Transverse colon (tissue), 4 donors: ENCODE measurements around the gene ANGEL1. TPM values are rescaled to one million over a fixed set of nuclear protein-coding genes. Genes with fewer than 3 reads are reported as not detected.

ENCODE experiments used
- DNase-seq: peaks from one replicate; pipeline ENCODE4 v3.0.0-alpha.2; 2019
- H3K27ac ChIP-seq, 4 donors: fragments of 200-600 bp; sonication (generic); 2 replicates each; pipeline ENCODE4 v1.5.1; 2016 to 2018; ENCODE audit warnings: inconsistent platforms in 4 of 4
- H3K27me3 ChIP-seq: fragments of 200-600 bp; sonication (generic); 2 replicates; pipeline ENCODE4 v1.5.1; 2017; ENCODE audit warnings: inconsistent platforms
- H3K36me3 ChIP-seq, 4 donors: fragments of 200-600 bp; sonication (generic); 2 replicates each; pipeline ENCODE4 v1.5.1; 2017 to 2019; ENCODE audit warnings: inconsistent platforms in 4 of 4
- H3K4me1 ChIP-seq, 4 donors: fragments of 200-600 bp; sonication (generic); 2 replicates each; pipeline ENCODE4 v1.5.1; 2017 to 2020; ENCODE audit warnings: inconsistent platforms in 4 of 4
- H3K4me3 ChIP-seq, 4 donors: fragments of 200-600 bp; sonication (generic); 1 replicate in 1 of 4; 2 replicates in 3 of 4; pipeline versions ENCODE4 v1.5.1 to v1.6.1; 2017 to 2019; ENCODE audit warnings: inconsistent platforms in 4 of 4
- H3K9me3 ChIP-seq, 2 donors: fragments of 200-600 bp; sonication (generic); 2 replicates each; pipeline ENCODE4 v1.5.1; 2017 to 2019; ENCODE audit warnings: inconsistent platforms in 2 of 2
- CTCF ChIP-seq, 5 experiments: fragments of 200-600 bp in 3 of 5; fragments of 450-650 bp in 2 of 5; sonication (generic) in 3 of 5; IDR thresholded peaks; 1 replicate in 2 of 5; 2 replicates in 3 of 5; pipeline ENCODE4 v1.5.1; 2016 to 2017; ENCODE audit warnings: antibody characterized with exemption in 5 of 5, inconsistent platforms in 3 of 5, mild to moderate bottlenecking in 2 of 5, moderate library complexity in 1 of 5
- EP300 ChIP-seq: sonication (generic); formaldehyde crosslinking; IDR thresholded peaks from one replicate; pipeline ENCODE4 v1.6.1; 2017; ENCODE audit warnings: antibody characterized with exemption, low read depth
- POLR2A ChIP-seq: fragments of 450-650 bp; IDR thresholded peaks from one replicate; pipeline ENCODE4 v1.6.1; 2016; ENCODE audit warnings: antibody characterized with exemption, mild to moderate bottlenecking, moderate library complexity
- POLR2AphosphoS5 ChIP-seq, 3 donors: sonication (generic); formaldehyde crosslinking; IDR thresholded peaks; one replicate each; pipeline ENCODE4 v1.6.1; 2016; ENCODE audit warnings: antibody characterized with exemption in 3 of 3
- WGBS, 2 donors: methylation state at CpG; one replicate each; pipeline ENCODE4 v1.1.5; 2018; ENCODE audit warnings: low coverage in 1 of 2; 5-methylcytosine and 5-hydroxymethylcytosine counted together
- in situ Hi-C, 4 donors: fragments of 200-750 bp; cut with MboI; loops; one replicate each; pipeline versions ENCODE4 v1.15.0 to v1.15.1; 2017; ENCODE audit warnings: low sequenced_read_pairs in 3 of 4, low pct_ligation_motif_present in 1 of 4, low pct_unique_long_range_greater_than_20kb in 1 of 4
- intact Hi-C: fragments of 100-400 bp; cut with DNase I; formaldehyde crosslinking; loops from one replicate; pipeline ENCODE4 v1.15.1; 2023; ENCODE audit warnings: low total_unique reads
- total RNA-seq, 4 donors: library from RNA; depleted of rRNA; stranded (reverse); fragments of >200 nt; gene quantifications; one replicate each; pipeline ENCODE4 v1.1.0, GENCODE V29; 2016

Gene ANGEL1
- total RNA-seq, 4 donors from 2014 or later, result 8.9 to 17.5 (median 10.0) TPM

- peaks cover 0 to 36% (median 4%) of the 10 kb centered on the region in 4 donors for H3K4me1 ChIP-seq
- intact Hi-C loops (no loop called here), in situ Hi-C loops (no loop called here)
- no peaks in the 10 kb centered on the region for H3K27me3 ChIP-seq
- 78% methylated on average over 11 of the region's 11 CpGs; no CpG with 5 or more reads in 1 of the 2 donors for WGBS, 2 donors
- no peak for TF ChIP-seq POLR2AphosphoS5 (IDR thresholded peaks at IDR 0.05)
- TF ChIP-seq CTCF (IDR thresholded peaks at IDR 0.05), result no peak
- TF ChIP-seq POLR2A, result no peak
- no peak for TF ChIP-seq EP300
- no peak for DNase-seq
- H3K36me3 ChIP-seq, result no peaks in the 10 kb centered on the region
- H3K27ac ChIP-seq, result peak overlapping the region in 2 of 4 donors; percentile 19 to 64
- no peaks in the 10 kb centered on the region for H3K9me3 ChIP-seq
- H3K4me3 ChIP-seq, result no peak overlapping the region
These were observed 43.8 kb downstream of the ANGEL1 start for GRCh38 chr14:76768671-76769500.

GRCh38 chr14:76767681-76768656 is 44.7 kb downstream of the ANGEL1 start:
- WGBS, 2 donors, result 58 to 85% methylated on average over 4 to 15 of the region's 15 CpGs
- Histone ChIP-seq H3K27me3 (no peaks in the 10 kb centered on the region), H3K4me3 (no peak overlapping the region), H3K27ac (peak overlapping the region; percentile 5 to 64 (median 13)), H3K4me1 (peaks cover 0 to 28% (median 3%) of the 10 kb centered on the region in 4 donors), H3K36me3 (no peaks in the 10 kb centered on the region), H3K9me3 (no peaks in the 10 kb centered on the region)
- in situ Hi-C loops (no loop called here), intact Hi-C loops (no loop called here)
- TF ChIP-seq POLR2AphosphoS5 (IDR thresholded peaks at IDR 0.05) (no peak), CTCF (IDR thresholded peaks at IDR 0.05) (no peak), EP300 (no peak)
- peak; percentile 49 for DNase-seq

GRCh38 chr14:76765461-76765931 is 47.2 kb downstream of the ANGEL1 start:
- no peak overlapping the region for H3K27ac ChIP-seq
- in situ Hi-C loops (no loop called here), intact Hi-C loops (no loop called here)
- H3K4me3 ChIP-seq, result no peak overlapping the region
- H3K4me1 ChIP-seq, result peaks cover 0 to 39% (median 18%) of the 10 kb centered on the region in 4 donors
- H3K36me3 ChIP-seq, result no peaks in the 10 kb centered on the region
- H3K9me3 ChIP-seq, result no peaks in the 10 kb centered on the region
- H3K27me3 ChIP-seq, result peaks cover 24% of the 10 kb centered on the region
- WGBS, 2 donors, result 60 to 76% methylated on average over 1 to 6 of the region's 6 CpGs
- DNase-seq, result no peak
- TF ChIP-seq POLR2A (no peak), CTCF (IDR thresholded peaks at IDR 0.05) (no peak), EP300 (no peak), POLR2AphosphoS5 (IDR thresholded peaks at IDR 0.05) (no peak)
